Colon (tissue), 2 donors: ENCODE measurements around the gene ADAP2.
"Not testable (repeated sequence)": the region's sequence is repeated elsewhere in the genome, so short reads cannot be mapped to it uniquely, and the experiment has no call there.

ENCODE experiments used
- FAIRE-seq: peaks from 2 replicates; lab custom pipeline; 2012; peaks lifted over from hg19 to GRCh38; lab: Jason Lieb, UNC
- donor health status: control.
- donor health status: control.

ADAP2 gene

GRCh38 chr17:30930495-30930894 lies 8.8 kb downstream of the ADAP2 start:
- FAIRE-seq = no peak

GRCh38 chr17:30931582-30931981 lies 9.8 kb downstream of the ADAP2 start:
- not testable (repeated sequence) for FAIRE-seq

- FAIRE-seq = no peak
Measured at GRCh38 chr17:30933966-30934365, 12.2 kb downstream of the ADAP2 start.

GRCh38 chr17:30939051-30939689 lies 17.4 kb downstream of the ADAP2 start:
- FAIRE-seq = no peak

- FAIRE-seq = no peak
Measured at GRCh38 chr17:30942308-30943079, 20.7 kb downstream of the ADAP2 start.

GRCh38 chr17:30947796-30948195 lies 26.1 kb downstream of the ADAP2 start:
- no peak for FAIRE-seq

- no peak for FAIRE-seq
Measured at GRCh38 chr17:30950189-30950588, 28.4 kb downstream of the ADAP2 start.

GRCh38 chr17:30950669-30951399 lies 29.1 kb downstream of the ADAP2 start:
- FAIRE-seq = no peak

GRCh38 chr17:30952638-30953393 lies 31.1 kb downstream of the ADAP2 start:
- no peak for FAIRE-seq

- FAIRE-seq = no peak
Measured at GRCh38 chr17:30954046-30954830, 32.5 kb downstream of the ADAP2 start.

GRCh38 chr17:30956764-30957374 lies 35.1 kb downstream of the ADAP2 start:
- FAIRE-seq = no peak

GRCh38 chr17:30957741-30958140 lies 36.0 kb downstream of the ADAP2 start:
- no peak for FAIRE-seq

- FAIRE-seq = no peak
Measured at GRCh38 chr17:30958187-30958586, 36.4 kb downstream of the ADAP2 start.

- FAIRE-seq = no peak
Measured at GRCh38 chr17:30961209-30962188, 39.8 kb downstream of the ADAP2 start.

- not testable (repeated sequence) for FAIRE-seq
Measured at GRCh38 chr17:30964312-30964711, 42.6 kb downstream of the ADAP2 start.

- no peak for FAIRE-seq
Measured at GRCh38 chr17:30964876-30965275, 43.1 kb downstream of the ADAP2 start.

- FAIRE-seq = no peak
Measured at GRCh38 chr17:30965686-30966085, 43.9 kb downstream of the ADAP2 start.

- not testable (repeated sequence) for FAIRE-seq
Measured at GRCh38 chr17:30967911-30968310, 46.2 kb downstream of the ADAP2 start.

- no peak for FAIRE-seq
Measured at GRCh38 chr17:30969989-30970830, 48.5 kb downstream of the ADAP2 start.
